WTC11 (cell line): Measurements from ENCODE around the gene JTB. TPM values are rescaled to one million over a fixed set of nuclear protein-coding genes. Genes with fewer than 3 reads are reported as not detected.

Experiments used
- ATAC-seq: fragments of 200-7000 bp; cut with Tn5 transposase; 2 replicates; pipeline ENCODE4 v1.10.0; 2021; ENCODE audit warnings: mild to moderate bottlenecking, moderate library complexity
- CTCF ChIA-PET: fragments of 300-600 bp; sonication (Branson Sonifier 250); formaldehyde crosslinking; loops from one replicate; lab custom pipeline; 2021; ENCODE audit warnings: antibody characterized with exemption; lab: Charles Lee
- POLR2A ChIA-PET: fragments of 350-600 bp; sonication (Branson Sonifier 250); formaldehyde crosslinking; loops from one replicate; lab custom pipeline; 2021; ENCODE audit warnings: antibody characterized with exemption; lab: Charles Lee
- DNase-seq: peaks from one replicate; pipeline ENCODE4 v3.0.0; 2021; ENCODE audit warnings: low spot score
- H3K27ac Mint-ChIP-seq: 2 replicates; pipeline ENCODE4 v1.8.0; 2021; ENCODE audit warnings: mixed read lengths
- H3K27me3 Mint-ChIP-seq: 2 replicates; pipeline ENCODE4 v1.8.0; 2021; ENCODE audit warnings: low read depth, mild to moderate bottlenecking, moderate library complexity, mixed read lengths
- H3K36me3 Mint-ChIP-seq: 2 replicates; pipeline ENCODE4 v1.8.0; 2021; ENCODE audit warnings: mixed read lengths
- H3K4me1 Mint-ChIP-seq: 2 replicates; pipeline ENCODE4 v1.8.0; 2022; ENCODE audit warnings: mixed read lengths
- H3K4me3 Mint-ChIP-seq: 2 replicates; pipeline ENCODE4 v1.8.0; 2021; ENCODE audit warnings: mild to moderate bottlenecking, moderate library complexity, mixed read lengths
- H3K9me3 Mint-ChIP-seq: 2 replicates; pipeline ENCODE4 v1.8.0; 2021; ENCODE audit warnings: mixed read lengths
- CBFB ChIP-seq: sonication (generic); formaldehyde crosslinking; IDR thresholded peaks from 2 replicates; pipeline ENCODE4 v1.8.1; 2022; ENCODE audit warnings: mild to moderate bottlenecking, low read depth, missing genetic modification reagents
- CREB1 ChIP-seq: sonication (generic); formaldehyde crosslinking; IDR thresholded peaks from 2 replicates; pipeline ENCODE4 v1.8.0; 2023; ENCODE audit warnings: mild to moderate bottlenecking, missing genetic modification reagents
- FOXP1 ChIP-seq: sonication (generic); formaldehyde crosslinking; IDR thresholded peaks from 2 replicates; pipeline ENCODE4 v1.8.0; 2022; ENCODE audit warnings: missing genetic modification reagents, mild to moderate bottlenecking, moderate library complexity, borderline replicate concordance
- GABPB1 ChIP-seq: sonication (generic); formaldehyde crosslinking; IDR thresholded peaks from 2 replicates; pipeline ENCODE4 v1.8.1; 2023; ENCODE audit warnings: mild to moderate bottlenecking, missing genetic modification reagents
- GRHL2 ChIP-seq: fragments of 250-450 bp; sonication (Bioruptor Pico); IDR thresholded peaks from 2 replicates; pipeline ENCODE4 v1.8.0; 2022; ENCODE audit warnings: mild to moderate bottlenecking, moderate library complexity; ENCODE audit not compliant: insufficient replicate concordance, severe bottlenecking
- IRF1 ChIP-seq: sonication (generic); formaldehyde crosslinking; IDR thresholded peaks from 2 replicates; pipeline ENCODE4 v1.8.0; 2023; ENCODE audit warnings: missing genetic modification reagents
- JAZF1 ChIP-seq: fragments of 250-450 bp; sonication (Bioruptor Pico); IDR thresholded peaks from 2 replicates; pipeline ENCODE4 v1.9.0; 2021; ENCODE audit warnings: moderate library complexity, mild to moderate bottlenecking, inconsistent platforms
- MAX ChIP-seq: sonication (generic); formaldehyde crosslinking; IDR thresholded peaks from 2 replicates; pipeline ENCODE4 v1.8.0; 2022; ENCODE audit warnings: mild to moderate bottlenecking, missing genetic modification reagents
- MXD4 ChIP-seq: fragments of 250-450 bp; sonication (Bioruptor Pico); IDR thresholded peaks from 2 replicates; pipeline ENCODE4 v1.8.0; 2021; ENCODE audit warnings: mild to moderate bottlenecking, moderate library complexity, borderline replicate concordance
- MYBL2 ChIP-seq: sonication (generic); formaldehyde crosslinking; IDR thresholded peaks from 2 replicates; pipeline ENCODE4 v1.8.1; 2023; ENCODE audit warnings: mild to moderate bottlenecking, moderate library complexity, missing genetic modification reagents
- NR1H2 ChIP-seq: sonication (generic); formaldehyde crosslinking; IDR thresholded peaks from 2 replicates; pipeline ENCODE4 v1.9.0; 2021; ENCODE audit warnings: mild to moderate bottlenecking, moderate library complexity, missing genetic modification reagents
- NR3C1 ChIP-seq: sonication (generic); formaldehyde crosslinking; conservative IDR thresholded peaks from 2 replicates; pipeline ENCODE4 v1.8.1; 2023; ENCODE audit warnings: low read depth, mild to moderate bottlenecking, missing genetic modification reagents
- OVOL2 ChIP-seq: fragments of 250-450 bp; sonication (Bioruptor Pico); IDR thresholded peaks from 2 replicates; pipeline ENCODE4 v1.9.0; 2021; ENCODE audit warnings: mild to moderate bottlenecking, borderline replicate concordance
- SP1 ChIP-seq: sonication (generic); formaldehyde crosslinking; conservative IDR thresholded peaks from 2 replicates; pipeline ENCODE4 v1.8.1; 2022; ENCODE audit warnings: missing genetic modification reagents
- TEAD4 ChIP-seq: sonication (generic); formaldehyde crosslinking; IDR thresholded peaks from 2 replicates; pipeline ENCODE4 v1.8.0; 2022; ENCODE audit warnings: mild to moderate bottlenecking, missing genetic modification reagents
- TP53 ChIP-seq: sonication (generic); formaldehyde crosslinking; IDR thresholded peaks from 2 replicates; pipeline ENCODE4 v1.8.1; 2023; ENCODE audit warnings: mild to moderate bottlenecking, missing genetic modification reagents
- ZBTB21 ChIP-seq: sonication (generic); formaldehyde crosslinking; IDR thresholded peaks from 2 replicates; pipeline ENCODE4 v1.8.1; 2023; ENCODE audit warnings: mild to moderate bottlenecking, missing genetic modification reagents, borderline replicate concordance
- ZNF121 ChIP-seq: sonication (generic); formaldehyde crosslinking; IDR thresholded peaks from 2 replicates; pipeline ENCODE4 v1.8.0; 2023; ENCODE audit warnings: missing genetic modification reagents
- ZNF219 ChIP-seq: sonication (generic); formaldehyde crosslinking; IDR thresholded peaks from 2 replicates; pipeline ENCODE4 v1.8.0; 2023; ENCODE audit warnings: missing genetic modification reagents, mild to moderate bottlenecking, borderline replicate concordance
- ZNF232 ChIP-seq: sonication (generic); formaldehyde crosslinking; IDR thresholded peaks from 2 replicates; pipeline ENCODE4 v1.8.0; 2022; ENCODE audit warnings: mild to moderate bottlenecking, missing genetic modification reagents
- ZNF425 ChIP-seq: fragments of 250-450 bp; sonication (Bioruptor Pico); conservative IDR thresholded peaks from 2 replicates; pipeline ENCODE4 v1.9.0; 2021; ENCODE audit warnings: mild to moderate bottlenecking
- total RNA-seq: library from RNA; stranded (reverse); gene quantifications from 3 replicates; pipeline ENCODE4 v1.2.3, GENCODE V29; 2021
- TF ChIP-seq, protein P1 (sequence below): sonication (generic); formaldehyde crosslinking; IDR thresholded peaks from 2 replicates; pipeline ENCODE4 v1.8.1; 2023; ENCODE audit warnings: mild to moderate bottlenecking, missing genetic modification reagents, moderate library complexity
- TF ChIP-seq, protein P2 (sequence below): sonication (generic); formaldehyde crosslinking; IDR thresholded peaks from 2 replicates; pipeline ENCODE4 v1.8.1; 2023; ENCODE audit warnings: mild to moderate bottlenecking, missing genetic modification reagents, moderate library complexity

Gene JTB
- total RNA-seq, 1 experiment from 2014 or later: 90.3 TPM

DNA sequence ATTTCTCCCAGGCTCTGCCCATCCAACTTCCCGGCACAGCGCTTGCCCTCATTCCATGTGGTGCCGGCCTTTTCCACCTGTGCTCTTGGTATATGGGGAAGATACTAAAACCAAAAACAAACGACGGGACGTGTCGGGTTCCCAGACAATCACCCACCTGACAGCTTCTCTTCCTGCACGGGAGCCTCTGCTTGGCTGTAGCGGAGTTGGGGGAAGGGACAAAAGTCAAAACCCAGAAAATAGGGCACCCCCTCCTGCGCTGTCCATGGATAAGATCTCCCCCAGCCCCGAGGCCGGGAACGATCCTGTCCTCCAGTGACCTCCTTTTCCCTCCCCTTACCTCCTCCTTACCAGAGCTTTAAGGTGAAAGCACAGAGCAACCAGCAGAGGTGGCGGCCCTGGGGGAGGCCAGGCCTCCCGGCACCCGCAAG, 640 bp downstream of the JTB start:
- H3K4me1 Mint-ChIP-seq: peaks cover 31% of the 10 kb centered on the region
- ATAC-seq: no peak; the same call in 1 of the 2 replicates
- H3K4me3 Mint-ChIP-seq: peak overlapping the region; percentile 98
- H3K27ac Mint-ChIP-seq: peak overlapping the region; percentile 97
- no peaks in the 10 kb centered on the region for H3K27me3 Mint-ChIP-seq
- peaks cover 34% of the 10 kb centered on the region for H3K36me3 Mint-ChIP-seq
- TF ChIP-seq MXD4 (CRISPR knock-in tag): no peak
- no peak for TF ChIP-seq ZNF121
- TF ChIP-seq ZBTB21: no peak
- TF ChIP-seq CBFB (CRISPR knock-in tag): no peak; the same call in 1 of the 2 replicates
- no peak for DNase-seq
- ChIA-PET CTCF (interaction anchor here (0.9 to 4.3 kb wide), 9 partner anchors 10 to 482 kb away, joined by 3 to 26 read pairs (median 4); partner anchors contain the start of genes CREB3L4, DENND4B, RAB13 and RPS27), POLR2A (interaction anchor here (1.0 to 3.1 kb wide), 10 partner anchors 9 to 343 kb away, joined by 3 to 55 read pairs (median 5); partner anchors contain the start of genes CHTOP, CREB3L4, GATAD2B and RAB13)
- H3K9me3 Mint-ChIP-seq: no peaks in the 10 kb centered on the region

DNA sequence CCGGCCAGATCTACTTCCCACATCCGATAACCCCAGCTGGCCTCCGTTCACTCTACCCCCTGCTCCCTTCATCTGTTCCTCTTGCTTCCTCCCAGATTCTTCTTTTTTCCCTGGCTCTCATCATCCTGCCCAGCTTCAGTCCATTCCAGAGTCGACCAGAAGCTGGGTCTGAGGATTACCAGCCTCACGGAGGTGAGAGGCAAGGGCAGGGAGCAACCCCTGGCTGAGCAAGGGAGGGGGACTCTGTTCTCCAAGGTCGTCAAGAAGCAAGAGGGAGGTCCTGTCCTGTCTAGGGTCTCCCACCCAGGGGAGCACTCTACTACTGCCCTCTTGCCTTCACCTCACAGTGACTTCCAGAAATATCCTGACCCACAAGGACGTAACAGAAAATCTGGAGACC, 3.9 kb downstream of the JTB start:
- 0 out of 2 replicates have a peak overlapping the region, but pooled peaks have one; percentile 56 for H3K27ac Mint-ChIP-seq
- DNase-seq (no peak), ATAC-seq (no peak)
- POLR2A ChIA-PET: no interaction called here
- H3K4me1 Mint-ChIP-seq: peaks cover 31% of the 10 kb centered on the region
- no peaks in the 10 kb centered on the region for H3K27me3 Mint-ChIP-seq
- TF ChIP-seq ZNF121 (no peak), ZNF425 (CRISPR knock-in tag) (no peak), GRHL2 (CRISPR knock-in tag) (no peak), ZNF232 (CRISPR knock-in tag) (no peak), OVOL2 (no peak), CREB1 (CRISPR knock-in tag) (no peak), TP53 (no peak), ZNF219 (CRISPR knock-in tag) (no peak), MAX (no peak), JAZF1 (no peak)
- TF ChIP-seq, protein P1, sequence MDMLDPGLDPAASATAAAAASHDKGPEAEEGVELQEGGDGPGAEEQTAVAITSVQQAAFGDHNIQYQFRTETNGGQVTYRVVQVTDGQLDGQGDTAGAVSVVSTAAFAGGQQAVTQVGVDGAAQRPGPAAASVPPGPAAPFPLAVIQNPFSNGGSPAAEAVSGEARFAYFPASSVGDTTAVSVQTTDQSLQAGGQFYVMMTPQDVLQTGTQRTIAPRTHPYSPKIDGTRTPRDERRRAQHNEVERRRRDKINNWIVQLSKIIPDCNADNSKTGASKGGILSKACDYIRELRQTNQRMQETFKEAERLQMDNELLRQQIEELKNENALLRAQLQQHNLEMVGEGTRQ (CRISPR knock-in tag): no peak
- TF ChIP-seq, all 79 proteins: peak for 0
- no peaks in the 10 kb centered on the region for H3K9me3 Mint-ChIP-seq
- H3K4me3 Mint-ChIP-seq: no peak overlapping the region
- peaks cover 31% of the 10 kb centered on the region for H3K36me3 Mint-ChIP-seq
- CTCF ChIA-PET: no interaction called here

DNA sequence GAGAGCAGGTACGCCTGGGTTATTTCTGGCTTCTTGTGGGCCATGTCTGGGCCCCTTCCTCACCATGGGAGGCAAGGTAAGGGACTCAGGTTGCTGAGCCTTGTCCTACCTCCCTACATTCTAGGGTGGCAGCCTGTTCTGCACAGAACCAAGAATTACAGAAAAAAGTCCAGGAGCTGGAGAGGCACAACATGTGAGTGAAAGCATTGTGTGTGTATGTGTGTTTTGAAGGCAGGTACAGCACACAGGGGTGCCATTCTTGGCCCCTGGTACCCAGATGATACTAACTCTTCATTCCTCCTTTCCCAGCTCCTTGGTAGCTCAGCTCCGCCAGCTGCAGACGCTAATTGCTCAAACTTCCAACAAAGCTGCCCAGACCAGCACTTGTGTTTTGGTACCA, 4.4 kb downstream of the JTB start:
- Mint-ChIP-seq H3K4me3 (no peak overlapping the region), H3K4me1 (peaks cover 27% of the 10 kb centered on the region), H3K36me3 (peaks cover 31% of the 10 kb centered on the region), H3K9me3 (no peaks in the 10 kb centered on the region), H3K27me3 (no peaks in the 10 kb centered on the region), H3K27ac (peak overlapping the region; percentile 49; the same call in 1 of the 2 replicates)
- ATAC-seq: no peak
- no peak for DNase-seq
- TF ChIP-seq OVOL2: no peak
- TF ChIP-seq, protein P2, sequence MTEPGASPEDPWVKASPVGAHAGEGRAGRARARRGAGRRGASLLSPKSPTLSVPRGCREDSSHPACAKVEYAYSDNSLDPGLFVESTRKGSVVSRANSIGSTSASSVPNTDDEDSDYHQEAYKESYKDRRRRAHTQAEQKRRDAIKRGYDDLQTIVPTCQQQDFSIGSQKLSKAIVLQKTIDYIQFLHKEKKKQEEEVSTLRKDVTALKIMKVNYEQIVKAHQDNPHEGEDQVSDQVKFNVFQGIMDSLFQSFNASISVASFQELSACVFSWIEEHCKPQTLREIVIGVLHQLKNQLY (CRISPR knock-in tag): no peak
- no peak for TF ChIP-seq SP1 (CRISPR knock-in tag)
- no peak for TF ChIP-seq GABPB1
- TF ChIP-seq MYBL2 (CRISPR knock-in tag): no peak
- no peak for TF ChIP-seq NR3C1 (CRISPR knock-in tag)
- no peak for TF ChIP-seq FOXP1 (CRISPR knock-in tag)
- TF ChIP-seq IRF1 (CRISPR knock-in tag): no peak
- no peak for TF ChIP-seq NR1H2 (CRISPR knock-in tag)
- TF ChIP-seq TEAD4 (CRISPR knock-in tag): no peak
- ChIA-PET POLR2A (no interaction called here), CTCF (no interaction called here)
